ENCODE measurements around the gene TYK2. TPM values are rescaled to one million over a fixed set of nuclear protein-coding genes. Genes with fewer than 3 reads are reported as not detected.

The TYK2 gene
- total and polyA plus RNA-seq, 2 of the 13 experiments (the other 11 are each of a cell fraction or from before 2014, with no cell fraction given): 38.8 to 60.1 TPM

- TF ChIP-seq ZNF205 (CRISPR knock-in tag; IDR thresholded peaks at IDR 0.05) (no peak), ZNF280D (CRISPR knock-in tag; IDR thresholded peaks at IDR 0.05) (no peak), HDAC1 (CRISPR knock-in tag; IDR thresholded peaks at IDR 0.05) (no peak; the same call in 1 of the 2 replicates), GPBP1L1 (CRISPR knock-in tag; IDR thresholded peaks at IDR 0.05) (no peak), SSRP1 (CRISPR knock-in tag; IDR thresholded peaks at IDR 0.05) (no peak), ZNF670 (CRISPR knock-in tag; IDR thresholded peaks at IDR 0.05; ENCODE audit: borderline replicate concordance) (peak; percentile 39; the same call in 1 of the 2 replicates), FUBP1 (CRISPR knock-in tag; IDR thresholded peaks at IDR 0.05; ENCODE audit: borderline replicate concordance) (no peak), CAMTA2 (CRISPR knock-in tag; IDR thresholded peaks at IDR 0.05; ENCODE audit: borderline replicate concordance) (peak; percentile 89; the same call in 1 of the 2 replicates), TBX2 (CRISPR knock-in tag; IDR thresholded peaks at IDR 0.05; ENCODE audit: borderline replicate concordance) (peak; percentile 82), MYNN (CRISPR knock-in tag; IDR thresholded peaks at IDR 0.05; ENCODE audit: low read depth) (no peak), ZNF570 (CRISPR knock-in tag; IDR thresholded peaks at IDR 0.05; ENCODE audit: borderline replicate concordance) (no peak), HES4 (CRISPR knock-in tag; IDR thresholded peaks at IDR 0.05; ENCODE audit: borderline replicate concordance) (no peak), PAXIP1 (CRISPR knock-in tag; conservative IDR thresholded peaks at IDR 0.05) (peak; percentile 16; the same call in 1 of the 2 replicates), MXD1 (CRISPR knock-in tag; IDR thresholded peaks at IDR 0.05) (peak; percentile 77), ZNF724P (CRISPR knock-in tag; IDR thresholded peaks at IDR 0.05; ENCODE audit: borderline replicate concordance) (no peak), ZNF33A (CRISPR knock-in tag; IDR thresholded peaks at IDR 0.05; ENCODE audit: borderline replicate concordance) (no peak)
These were observed 45.6 kb downstream of the TYK2 start (continued) for GRCh38 chr19:10334588-10335351.
